Measurements from ENCODE around the gene LCN6. TPM values are rescaled to one million over a fixed set of nuclear protein-coding genes. Genes with fewer than 3 reads are reported as not detected.

LCN6 gene
- total RNA-seq, 2 experiments from 2014 or later: not detected

- ATAC-seq: no peak
- ChIA-PET CTCF (interaction anchor here (1.3 kb wide), 1 partner anchor 122 kb away, joined by 3 read pairs; the partner anchor contains the start of gene AJM1), POLR2A (no interaction called here)
- Mint-ChIP-seq H3K4me1 (ENCODE audit: low read depth) (peaks cover 26% of the 10 kb centered on the region), H3K36me3 (ENCODE audit: low read depth) (peaks cover 24% of the 10 kb centered on the region), H3K27me3 (ENCODE audit: low read depth) (no peaks in the 10 kb centered on the region), H3K4me3 (no peak overlapping the region), H3K9me3 (ENCODE audit: insufficient read depth) (no peaks in the 10 kb centered on the region), H3K27ac (no peak overlapping the region)
- DNase-seq: no peak
Observed at GRCh38 chr9:136720251-136720897, 28.0 kb downstream of the LCN6 start.

- H3K27ac Mint-ChIP-seq: peak overlapping the region; percentile 15
- ATAC-seq: peak; percentile 14
- no peak overlapping the region for H3K4me3 Mint-ChIP-seq
- H3K9me3 Mint-ChIP-seq (ENCODE audit: insufficient read depth): no peaks in the 10 kb centered on the region
- H3K36me3 Mint-ChIP-seq (ENCODE audit: low read depth): peaks cover 17% of the 10 kb centered on the region
- DNase-seq: no peak
- ChIA-PET CTCF (interaction anchor here (1.3 kb wide), 1 partner anchor 73 kb away, joined by 4 read pairs; no protein-coding TSS in a partner anchor), POLR2A (interaction anchor here (0.6 to 7.5 kb wide), 3 partner anchors 8 to 37 kb away, joined by 3 to 53 read pairs (median 3); no protein-coding TSS in a partner anchor)
- peaks cover 21% of the 10 kb centered on the region for H3K4me1 Mint-ChIP-seq (ENCODE audit: low read depth)
- H3K27me3 Mint-ChIP-seq (ENCODE audit: low read depth): peaks cover 1% of the 10 kb centered on the region
Observed at GRCh38 chr9:136719195-136719880, 29.0 kb downstream of the LCN6 start.

GRCh38 chr9:136718345-136719194 lies 29.8 kb downstream of the LCN6 start:
- ChIA-PET POLR2A (interaction anchor here (0.9 to 7.5 kb wide), 2 partner anchors 8 to 22 kb away, joined by 3 to 53 read pairs; no protein-coding TSS in a partner anchor), CTCF (interaction anchor here (1.3 kb wide), 1 partner anchor 74 kb away, joined by 4 read pairs; no protein-coding TSS in a partner anchor)
- no peaks in the 10 kb centered on the region for H3K9me3 Mint-ChIP-seq (ENCODE audit: insufficient read depth)
- peaks cover 9% of the 10 kb centered on the region for H3K36me3 Mint-ChIP-seq (ENCODE audit: low read depth)
- H3K27me3 Mint-ChIP-seq (ENCODE audit: low read depth): peaks cover 8% of the 10 kb centered on the region
- no peak overlapping the region for H3K4me3 Mint-ChIP-seq
- ATAC-seq (peak; percentile 5), DNase-seq (no peak)
- peaks cover 13% of the 10 kb centered on the region for H3K4me1 Mint-ChIP-seq (ENCODE audit: low read depth)
- no peak overlapping the region for H3K27ac Mint-ChIP-seq

GRCh38 chr9:136717399-136717798 lies 30.9 kb downstream of the LCN6 start:
- Mint-ChIP-seq H3K9me3 (ENCODE audit: insufficient read depth) (no peaks in the 10 kb centered on the region), H3K4me1 (ENCODE audit: low read depth) (peaks cover 12% of the 10 kb centered on the region), H3K4me3 (no peak overlapping the region), H3K36me3 (ENCODE audit: low read depth) (peaks cover 4% of the 10 kb centered on the region), H3K27me3 (ENCODE audit: low read depth) (peaks cover 12% of the 10 kb centered on the region), H3K27ac (no peak overlapping the region)
- POLR2A ChIA-PET: interaction anchor here (7.5 kb wide), 1 partner anchor 10 kb away, joined by 53 read pairs; no protein-coding TSS in a partner anchor
- DNase-seq (no peak), ATAC-seq (no peak)
- CTCF ChIA-PET: no interaction called here

GRCh38 chr9:136714893-136715274 lies 33.4 kb downstream of the LCN6 start:
- H3K27ac Mint-ChIP-seq: no peak overlapping the region
- no peak for DNase-seq
- no peak for ATAC-seq
- POLR2A ChIA-PET: interaction anchor here (7.5 kb wide), 1 partner anchor 12 kb away, joined by 53 read pairs; no protein-coding TSS in a partner anchor
- no peaks in the 10 kb centered on the region for H3K36me3 Mint-ChIP-seq (ENCODE audit: low read depth)
- peaks cover 12% of the 10 kb centered on the region for H3K4me1 Mint-ChIP-seq (ENCODE audit: low read depth)
- peaks cover 27% of the 10 kb centered on the region for H3K27me3 Mint-ChIP-seq (ENCODE audit: low read depth)
- no peaks in the 10 kb centered on the region for H3K9me3 Mint-ChIP-seq (ENCODE audit: insufficient read depth)
- CTCF ChIA-PET: no interaction called here
- H3K4me3 Mint-ChIP-seq: no peak overlapping the region

GRCh38 chr9:136714096-136714892 lies 34.0 kb downstream of the LCN6 start:
- Mint-ChIP-seq H3K9me3 (ENCODE audit: insufficient read depth) (no peaks in the 10 kb centered on the region), H3K27ac (no peak overlapping the region), H3K27me3 (ENCODE audit: low read depth) (peaks cover 27% of the 10 kb centered on the region), H3K36me3 (ENCODE audit: low read depth) (no peaks in the 10 kb centered on the region), H3K4me1 (ENCODE audit: low read depth) (peaks cover 11% of the 10 kb centered on the region), H3K4me3 (no peak overlapping the region)
- ChIA-PET CTCF (interaction anchor here (1.9 kb wide), 1 partner anchor 13 kb away, joined by 5 read pairs; no protein-coding TSS in a partner anchor), POLR2A (interaction anchor here (0.6 to 7.5 kb wide), 3 partner anchors 8 to 549 kb away, joined by 3 to 53 read pairs (median 3); no protein-coding TSS in a partner anchor)
- DNase-seq: no peak
- no peak for ATAC-seq

- Mint-ChIP-seq H3K4me3 (no peak overlapping the region), H3K36me3 (ENCODE audit: low read depth) (no peaks in the 10 kb centered on the region), H3K27ac (no peak overlapping the region), H3K9me3 (ENCODE audit: insufficient read depth) (no peaks in the 10 kb centered on the region), H3K27me3 (ENCODE audit: low read depth) (peaks cover 29% of the 10 kb centered on the region), H3K4me1 (ENCODE audit: low read depth) (peaks cover 6% of the 10 kb centered on the region)
- CTCF ChIA-PET: interaction anchor here (1.9 kb wide), 1 partner anchor 14 kb away, joined by 5 read pairs; no protein-coding TSS in a partner anchor
- ATAC-seq: no peak
- DNase-seq: no peak
- POLR2A ChIA-PET: interaction anchor here (0.7 to 7.5 kb wide), 3 partner anchors 9 to 322 kb away, joined by 3 to 53 read pairs (median 3); no protein-coding TSS in a partner anchor
Observed at GRCh38 chr9:136713550-136713949, 34.8 kb downstream of the LCN6 start.

- POLR2A ChIA-PET: interaction anchor here (0.7 to 7.5 kb wide), 2 partner anchors 14 to 323 kb away, joined by 3 to 53 read pairs; no protein-coding TSS in a partner anchor
- peaks cover 29% of the 10 kb centered on the region for H3K27me3 Mint-ChIP-seq (ENCODE audit: low read depth)
- no peaks in the 10 kb centered on the region for H3K36me3 Mint-ChIP-seq (ENCODE audit: low read depth)
- H3K27ac Mint-ChIP-seq: no peak overlapping the region
- no peaks in the 10 kb centered on the region for H3K9me3 Mint-ChIP-seq (ENCODE audit: insufficient read depth)
- no peak overlapping the region for H3K4me3 Mint-ChIP-seq
- CTCF ChIA-PET: interaction anchor here (1.9 kb wide), 1 partner anchor 14 kb away, joined by 5 read pairs; no protein-coding TSS in a partner anchor
- ATAC-seq (no peak), DNase-seq (no peak)
- peaks cover 4% of the 10 kb centered on the region for H3K4me1 Mint-ChIP-seq (ENCODE audit: low read depth)
Observed at GRCh38 chr9:136712690-136713544, 35.4 kb downstream of the LCN6 start.

GRCh38 chr9:136711751-136712689 lies 36.3 kb downstream of the LCN6 start, which contains the start of gene DIPK1B:
DIPK1B (plus strand) TSS chr9:136712572; CDS start chr9:136712666, 94 bp downstream.
- Mint-ChIP-seq H3K9me3 (ENCODE audit: insufficient read depth) (no peaks in the 10 kb centered on the region), H3K4me1 (ENCODE audit: low read depth) (peaks cover 4% of the 10 kb centered on the region), H3K4me3 (peak within 1 kb of the TSS; percentile 15), H3K27me3 (ENCODE audit: low read depth) (peaks cover 32% of the 10 kb centered on the region), H3K36me3 (ENCODE audit: low read depth) (no peaks in the 10 kb centered on the region), H3K27ac (no peak within 1 kb of the TSS)
- ChIA-PET CTCF (interaction anchor here (1.0 kb wide), 1 partner anchor 10 kb away, joined by 3 read pairs; no protein-coding TSS in a partner anchor), POLR2A (no interaction called here)
- DNase-seq (no peak), ATAC-seq (peak; percentile 26)

All from activated CD8-positive, alpha-beta T cell treated with anti-CD3 and anti-CD28 coated beads, Interleukin-2, amount 10 ng/mL, durations not matched to agents 7 days and 5 days (primary cell).